Osteocyte (in vitro differentiated cells): ENCODE data around the gene PFKM. TPM values are rescaled to one million over a fixed set of nuclear protein-coding genes. Genes with fewer than 3 reads are reported as not detected.
A peak's percentile ranks its signal among the peaks of the same experiment; 100 is the strongest.
"Not testable (repeated sequence)": the region's sequence is repeated elsewhere in the genome, so short reads cannot be mapped to it uniquely, and the experiment has no call there.

ENCODE experiments used
- DNase-seq: peaks from one replicate; pipeline ENCODE4 v3.0.0; 2021; ENCODE audit warnings: mixed read lengths; ENCODE audit not compliant: unreplicated experiment; ENCODE audit errors: extremely low spot score
- H3K27ac Mint-ChIP-seq: one replicate; pipeline ENCODE4 v1.8.0; 2021; ENCODE audit warnings: mild to moderate bottlenecking, mixed read lengths; ENCODE audit not compliant: unreplicated experiment
- H3K27me3 Mint-ChIP-seq: one replicate; pipeline ENCODE4 v1.8.0; 2021; ENCODE audit warnings: mixed read lengths; ENCODE audit not compliant: unreplicated experiment
- H3K36me3 Mint-ChIP-seq: one replicate; pipeline ENCODE4 v1.8.0; 2021; ENCODE audit warnings: mixed read lengths; ENCODE audit not compliant: unreplicated experiment
- H3K4me1 Mint-ChIP-seq: one replicate; pipeline ENCODE4 v1.8.0; 2021; ENCODE audit warnings: mixed read lengths; ENCODE audit not compliant: unreplicated experiment
- H3K4me3 Mint-ChIP-seq: one replicate; pipeline ENCODE4 v1.8.0; 2021; ENCODE audit warnings: mild to moderate bottlenecking, moderate library complexity, mixed read lengths; ENCODE audit not compliant: unreplicated experiment
- H3K9me3 Mint-ChIP-seq: one replicate; pipeline ENCODE4 v1.8.0; 2021; ENCODE audit warnings: mixed read lengths; ENCODE audit not compliant: unreplicated experiment
- CTCF ChIP-seq: fragments of 200-600 bp; sonication (generic); IDR thresholded peaks from 2 replicates; pipeline ENCODE4 v1.5.0; 2021; ENCODE audit warnings: antibody characterized with exemption, mild to moderate bottlenecking, moderate library complexity
- total RNA-seq: library from RNA; stranded (reverse); gene quantifications from 2 replicates; pipeline ENCODE4 v1.2.1, GENCODE V29; 2021

Gene PFKM
- total RNA-seq, 1 donor from 2014 or later: 78.0 TPM

- peaks cover 15% of the 10 kb centered on the region for H3K27me3 Mint-ChIP-seq
- H3K36me3 Mint-ChIP-seq: no peaks in the 10 kb centered on the region
- no peak for DNase-seq
- H3K4me3 Mint-ChIP-seq: no peak overlapping the region
- H3K9me3 Mint-ChIP-seq: no peaks in the 10 kb centered on the region
- H3K4me1 Mint-ChIP-seq: peaks cover 16% of the 10 kb centered on the region
- H3K27ac Mint-ChIP-seq: no peak overlapping the region
- no peak for TF ChIP-seq CTCF
Observed at GRCh38 chr12:48109424-48109823, 9.7 kb upstream of the PFKM start.

DNA sequence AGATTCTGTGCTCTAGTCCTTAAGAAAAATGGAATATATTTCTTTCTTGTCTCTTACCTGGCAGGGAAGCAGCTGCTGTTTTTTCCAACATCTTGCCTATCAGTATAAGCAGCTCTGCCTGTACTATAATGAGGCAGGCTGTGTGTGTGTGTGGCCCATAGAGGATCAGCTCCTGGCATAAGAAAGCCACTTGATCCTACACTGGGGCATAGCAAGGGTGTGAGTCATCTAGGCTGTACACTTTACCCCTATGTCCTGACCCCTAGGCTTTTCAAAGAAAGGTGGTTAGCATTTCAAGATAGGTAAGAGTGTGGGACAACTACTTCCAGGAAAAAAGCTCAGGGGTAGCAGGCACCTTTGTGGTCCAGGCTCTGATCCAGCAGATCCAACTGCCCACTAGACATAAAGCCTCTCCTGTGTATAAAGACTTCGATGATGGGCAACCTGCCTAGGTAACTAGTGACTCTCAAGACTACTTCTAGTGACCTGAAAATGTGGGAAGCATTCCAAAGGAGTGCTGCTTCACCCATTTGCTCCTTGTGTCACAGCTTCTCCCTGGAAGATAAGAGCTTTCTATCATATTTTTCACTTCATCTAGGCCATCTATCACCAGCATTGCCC lies 8.4 kb upstream of the PFKM start:
- peaks cover 10% of the 10 kb centered on the region for H3K4me1 Mint-ChIP-seq
- no peak overlapping the region for H3K27ac Mint-ChIP-seq

GRCh38 chr12:48111312-48111693 lies 7.9 kb upstream of the PFKM start:
- not testable (repeated sequence) for H3K36me3 Mint-ChIP-seq, H3K9me3 Mint-ChIP-seq, H3K4me1 Mint-ChIP-seq, DNase-seq, H3K27ac Mint-ChIP-seq, H3K4me3 Mint-ChIP-seq
- peaks cover 20% of the 10 kb centered on the region for H3K27me3 Mint-ChIP-seq

More for the DNA sequence above, 8.4 kb upstream of the PFKM start:
- Mint-ChIP-seq H3K4me3 (no peak overlapping the region), H3K36me3 (no peaks in the 10 kb centered on the region), H3K27me3 (peaks cover 16% of the 10 kb centered on the region), H3K9me3 (no peaks in the 10 kb centered on the region)
- no peak for TF ChIP-seq CTCF
- DNase-seq: no peak

- peaks cover 14% of the 10 kb centered on the region for H3K27me3 Mint-ChIP-seq
- no peak overlapping the region for H3K27ac Mint-ChIP-seq
- DNase-seq: no peak
- no peak for TF ChIP-seq CTCF
- H3K4me3 Mint-ChIP-seq: no peak overlapping the region
- no peaks in the 10 kb centered on the region for H3K36me3 Mint-ChIP-seq
- H3K9me3 Mint-ChIP-seq: no peaks in the 10 kb centered on the region
- peaks cover 14% of the 10 kb centered on the region for H3K4me1 Mint-ChIP-seq
Observed at GRCh38 chr12:48115957-48116356, 3.2 kb upstream of the PFKM start.

GRCh38 chr12:48118284-48118871 lies 786 bp upstream of the PFKM start:
- Mint-ChIP-seq H3K4me1 (peaks cover 19% of the 10 kb centered on the region), H3K27ac (peak overlapping the region; percentile 91), H3K27me3 (peaks cover 14% of the 10 kb centered on the region), H3K9me3 (no peaks in the 10 kb centered on the region), H3K4me3 (peak overlapping the region; percentile 99), H3K36me3 (peaks cover 6% of the 10 kb centered on the region)
- DNase-seq: no peak
- TF ChIP-seq CTCF: no peak
